Measurements from ENCODE around the gene AKNAD1. TPM values are rescaled to one million over a fixed set of nuclear protein-coding genes. Genes with fewer than 3 reads are reported as not detected.

Gene AKNAD1
- total and polyA plus RNA-seq, 10 of the 15 experiments (the other 5 are each of a cell fraction or from before 2014, with no cell fraction given): 0.05 to 0.13 (median 0.10) TPM; not detected in 7

- CTCF ChIA-PET: interaction anchor here (1.2 to 13.0 kb wide), 4 partner anchors 9 to 73 kb away, joined by 3 to 323 read pairs (median 4); no protein-coding TSS in a partner anchor
- no peak overlapping the region for H3K27ac ChIP-seq (ENCODE audit: control insufficient read depth, insufficient read depth)
- no peaks in the 10 kb centered on the region for H3K79me2 ChIP-seq (ENCODE audit: control insufficient read depth, insufficient read depth, low read length)
- WGBS (ENCODE audit: insufficient coverage, insufficient replicate concordance, low lambda C conversion rate, missing lambda C conversion rate): 97% methylated on average over 3 of the region's 3 CpGs
- H3K4me2 ChIP-seq (ENCODE audit: control insufficient read depth, insufficient read depth): no peak overlapping the region
- intact Hi-C loops (cut with micrococcal nuclease; ENCODE audit: unreplicated experiment) (no loop called here), in situ Hi-C loops (cut with MboI) (no loop called here)
- no peak for DNase-seq (ENCODE audit: low read depth, low spot score)
- no peak for ATAC-seq
- no TSS peak for BruUV-seq (replicated peaks)
- no peak for FAIRE-seq
- SMC1A ChIA-PET (ENCODE audit: uncharacterized antibody, unreplicated experiment): interaction anchor here (1.2 to 1.4 kb wide), 3 partner anchors 12 to 73 kb away, joined by 4 read pairs; no protein-coding TSS in a partner anchor
- no peaks in the 10 kb centered on the region for H3K9me3 ChIP-seq (replicated peaks; ENCODE audit: control insufficient read depth, insufficient read depth, low read length)
- no peak overlapping the region for H3K9ac ChIP-seq (ENCODE audit: control insufficient read depth, insufficient read depth, low read length)
- no peaks in the 10 kb centered on the region for H3K4me1 ChIP-seq (ENCODE audit: control insufficient read depth, insufficient read depth, low read length)
- no peak overlapping the region for H3K4me3 ChIP-seq
- RAD21 ChIA-PET (ENCODE audit: unreplicated experiment): interaction anchor here (0.8 kb wide), 1 partner anchor 72 kb away, joined by 3 read pairs; no protein-coding TSS in a partner anchor
- POLR2A ChIA-PET: no interaction called here
- TF ChIP-seq IRF4 (IDR thresholded peaks at IDR 0.05; ENCODE audit: low read depth, low read length) (no peak), MLLT1 (IDR thresholded peaks at IDR 0.05) (no peak), HCFC1 (IDR thresholded peaks at IDR 0.05; ENCODE audit: low read length) (no peak), CREB1 (IDR thresholded peaks at IDR 0.05; ENCODE audit: low read depth) (no peak), ATF2 (IDR thresholded peaks at IDR 0.05; ENCODE audit: low read length) (no peak), RB1 (IDR thresholded peaks at IDR 0.05; ENCODE audit: borderline replicate concordance) (no peak), YBX1 (IDR thresholded peaks at IDR 0.05) (no peak)
- H2AFZ ChIP-seq (ENCODE audit: control insufficient read depth, low read depth, low read length): no peak overlapping the region
- no peaks in the 10 kb centered on the region for H3K27me3 ChIP-seq (replicated peaks in 1 of 2; ENCODE audit: control insufficient read depth in 2 of 2, insufficient read depth in 2 of 2, low read length in 1 of 2)
- H3K36me3 ChIP-seq (ENCODE audit: control insufficient read depth in 2 of 2, insufficient read depth in 2 of 2, low read length in 1 of 2): no peaks in the 10 kb centered on the region
- H4K20me1 ChIP-seq (ENCODE audit: control insufficient read depth, insufficient read depth): no peaks in the 10 kb centered on the region
Observed at GRCh38 chr1:108901106-108901505, 44.2 kb upstream of the AKNAD1 start.

Measured in GM12878 (cell line).